Stimulated activated effector memory CD8-positive, alpha-beta T cell treated with anti-CD3 and anti-CD28 coated beads, Interleukin-12 subunit alpha, Interleukin-12 subunit beta, amount 100 ng/mL, for 72 hours (primary cell): ENCODE results near the gene CLDN18.

Source experiments
- ATAC-seq: fragments of 150-1000 bp; cut with Tn5 transposase; 2 replicates; pipeline ENCODE4 v1.10.0; 2021
- DNase-seq, 2 donors: peaks; one replicate each; pipeline ENCODE4 v3.0.0; 2021 to 2022; ENCODE audit warnings: low spot score in 2 of 2
- H3K27ac Mint-ChIP-seq: one replicate; pipeline ENCODE4 v1.8.0; 2022; ENCODE audit warnings: mild to moderate bottlenecking, mixed read lengths
- H3K36me3 Mint-ChIP-seq: one replicate; pipeline ENCODE4 v1.8.0; 2022; ENCODE audit warnings: mild to moderate bottlenecking, mixed read lengths
- H3K4me1 Mint-ChIP-seq: one replicate; pipeline ENCODE4 v1.8.0; 2022; ENCODE audit warnings: mixed read lengths
- H3K4me3 Mint-ChIP-seq: one replicate; pipeline ENCODE4 v1.8.0; 2022; ENCODE audit warnings: mild to moderate bottlenecking, mixed read lengths
- H3K9me3 Mint-ChIP-seq: one replicate; pipeline ENCODE4 v1.8.0; 2022; ENCODE audit warnings: mixed read lengths

CLDN18 gene

GRCh38 chr3:138009476-138010272 is at the start of gene CLDN18:
CLDN18 (plus strand) TSS chr3:138010165; CDS start chr3:138010226, 61 bp downstream.
- Mint-ChIP-seq H3K36me3 (no peaks in the 10 kb centered on the region), H3K4me3 (no peak within 1 kb of the TSS), H3K9me3 (no peaks in the 10 kb centered on the region), H3K4me1 (no peaks in the 10 kb centered on the region), H3K27ac (no peak within 1 kb of the TSS)
- no peak for ATAC-seq
- peak in 1 of 2 donors; percentile 13 for DNase-seq

GRCh38 chr3:137962251-137962650 is 47.7 kb upstream of the CLDN18 start:
- no peak overlapping the region for H3K27ac Mint-ChIP-seq
- H3K4me1 Mint-ChIP-seq: no peaks in the 10 kb centered on the region
- no peaks in the 10 kb centered on the region for H3K9me3 Mint-ChIP-seq
- ATAC-seq: no peak
- H3K36me3 Mint-ChIP-seq: no peaks in the 10 kb centered on the region
- no peak overlapping the region for H3K4me3 Mint-ChIP-seq
- no peak for DNase-seq

- H3K36me3 Mint-ChIP-seq: no peaks in the 10 kb centered on the region
- no peaks in the 10 kb centered on the region for H3K4me1 Mint-ChIP-seq
- no peak for DNase-seq
- no peak overlapping the region for H3K27ac Mint-ChIP-seq
- ATAC-seq: no peak
- no peak overlapping the region for H3K4me3 Mint-ChIP-seq
- H3K9me3 Mint-ChIP-seq: no peaks in the 10 kb centered on the region
Measured at GRCh38 chr3:137963463-137963862, 46.5 kb upstream of the CLDN18 start.

GRCh38 chr3:137970914-137971831 is 38.8 kb upstream of the CLDN18 start:
- H3K4me1 Mint-ChIP-seq: peaks cover 6% of the 10 kb centered on the region
- no peaks in the 10 kb centered on the region for H3K9me3 Mint-ChIP-seq
- ATAC-seq (peak; percentile 71), DNase-seq (peak; percentile 26 to 73)
- H3K27ac Mint-ChIP-seq: no peak overlapping the region
- H3K4me3 Mint-ChIP-seq: no peak overlapping the region
- no peaks in the 10 kb centered on the region for H3K36me3 Mint-ChIP-seq

GRCh38 chr3:137972396-137972795 is 37.6 kb upstream of the CLDN18 start:
- no peak for ATAC-seq
- no peaks in the 10 kb centered on the region for H3K36me3 Mint-ChIP-seq
- peaks cover 6% of the 10 kb centered on the region for H3K4me1 Mint-ChIP-seq
- H3K9me3 Mint-ChIP-seq: no peaks in the 10 kb centered on the region
- H3K27ac Mint-ChIP-seq: no peak overlapping the region
- DNase-seq: no peak
- no peak overlapping the region for H3K4me3 Mint-ChIP-seq

GRCh38 chr3:137978328-137978727 is 31.6 kb upstream of the CLDN18 start:
- peaks cover 6% of the 10 kb centered on the region for H3K9me3 Mint-ChIP-seq
- ATAC-seq (no peak), DNase-seq (no peak)
- no peak overlapping the region for H3K4me3 Mint-ChIP-seq
- H3K36me3 Mint-ChIP-seq: no peaks in the 10 kb centered on the region
- no peak overlapping the region for H3K27ac Mint-ChIP-seq
- H3K4me1 Mint-ChIP-seq: no peaks in the 10 kb centered on the region

- Mint-ChIP-seq H3K9me3 (peaks cover under 1% of the 10 kb centered on the region), H3K4me3 (no peak overlapping the region), H3K36me3 (no peaks in the 10 kb centered on the region), H3K4me1 (peaks cover 7% of the 10 kb centered on the region), H3K27ac (no peak overlapping the region)
- peak; percentile 50 for ATAC-seq
- DNase-seq: no peak
Measured at GRCh38 chr3:137987723-137988122, 22.2 kb upstream of the CLDN18 start.

- Mint-ChIP-seq H3K27ac (no peak overlapping the region), H3K36me3 (no peaks in the 10 kb centered on the region), H3K4me3 (no peak overlapping the region), H3K4me1 (peaks cover 7% of the 10 kb centered on the region), H3K9me3 (no peaks in the 10 kb centered on the region)
- ATAC-seq: peak; percentile 68
- peak in 1 of 2 donors; percentile 52 for DNase-seq
Measured at GRCh38 chr3:137988152-137988551, 21.8 kb upstream of the CLDN18 start.

- ATAC-seq: peak; percentile 77
Measured at GRCh38 chr3:137988982-137989381, 21.0 kb upstream of the CLDN18 start.

GRCh38 chr3:137990427-137990826 is 19.5 kb upstream of the CLDN18 start:
- Mint-ChIP-seq H3K9me3 (peaks cover 13% of the 10 kb centered on the region), H3K36me3 (no peaks in the 10 kb centered on the region), H3K27ac (no peak overlapping the region), H3K4me1 (peaks cover 7% of the 10 kb centered on the region), H3K4me3 (no peak overlapping the region)
- ATAC-seq (no peak), DNase-seq (no peak)

More at GRCh38 chr3:137988982-137989381, 21.0 kb upstream of the CLDN18 start:
- peaks cover 7% of the 10 kb centered on the region for H3K4me1 Mint-ChIP-seq
- H3K27ac Mint-ChIP-seq: no peak overlapping the region
- peak in 1 of 2 donors; percentile 50 for DNase-seq
- no peak overlapping the region for H3K4me3 Mint-ChIP-seq
- no peaks in the 10 kb centered on the region for H3K36me3 Mint-ChIP-seq
- peaks cover 6% of the 10 kb centered on the region for H3K9me3 Mint-ChIP-seq

- H3K4me1 Mint-ChIP-seq: peaks cover 6% of the 10 kb centered on the region
- DNase-seq (no peak), ATAC-seq (peak; percentile 49)
- no peak overlapping the region for H3K4me3 Mint-ChIP-seq
- H3K36me3 Mint-ChIP-seq: no peaks in the 10 kb centered on the region
- no peak overlapping the region for H3K27ac Mint-ChIP-seq
- H3K9me3 Mint-ChIP-seq: peaks cover 13% of the 10 kb centered on the region
Measured at GRCh38 chr3:137992592-137992991, 17.4 kb upstream of the CLDN18 start.

GRCh38 chr3:137998121-137999042 is 11.6 kb upstream of the CLDN18 start:
- Mint-ChIP-seq H3K4me3 (no peak overlapping the region), H3K27ac (no peak overlapping the region), H3K9me3 (peaks cover 11% of the 10 kb centered on the region), H3K36me3 (no peaks in the 10 kb centered on the region), H3K4me1 (no peaks in the 10 kb centered on the region)
- DNase-seq: no peak
- no peak for ATAC-seq

- H3K4me1 Mint-ChIP-seq: no peaks in the 10 kb centered on the region
- no peaks in the 10 kb centered on the region for H3K9me3 Mint-ChIP-seq
- no peak overlapping the region for H3K27ac Mint-ChIP-seq
- ATAC-seq (no peak), DNase-seq (no peak)
- no peaks in the 10 kb centered on the region for H3K36me3 Mint-ChIP-seq
- no peak overlapping the region for H3K4me3 Mint-ChIP-seq
Measured at GRCh38 chr3:138003069-138003468, 6.9 kb upstream of the CLDN18 start.

GRCh38 chr3:138005627-138006026 is 4.3 kb upstream of the CLDN18 start:
- no peak overlapping the region for H3K27ac Mint-ChIP-seq
- no peaks in the 10 kb centered on the region for H3K9me3 Mint-ChIP-seq
- no peak overlapping the region for H3K4me3 Mint-ChIP-seq
- H3K4me1 Mint-ChIP-seq: no peaks in the 10 kb centered on the region
- ATAC-seq (no peak), DNase-seq (no peak)
- H3K36me3 Mint-ChIP-seq: no peaks in the 10 kb centered on the region

- no peak overlapping the region for H3K4me3 Mint-ChIP-seq
- ATAC-seq (no peak), DNase-seq (no peak)
- no peaks in the 10 kb centered on the region for H3K9me3 Mint-ChIP-seq
- no peaks in the 10 kb centered on the region for H3K36me3 Mint-ChIP-seq
- H3K4me1 Mint-ChIP-seq: no peaks in the 10 kb centered on the region
- H3K27ac Mint-ChIP-seq: no peak overlapping the region
Measured at GRCh38 chr3:138007898-138008297, 2.1 kb upstream of the CLDN18 start.
